Colonic mucosa (tissue), 4 donors: ENCODE results near the gene BRSK1. TPM values are rescaled to one million over a fixed set of nuclear protein-coding genes. Genes with fewer than 3 reads are reported as not detected.

Experiments
- DNase-seq: peaks from one replicate; pipeline ENCODE4 v3.0.0-alpha.2; 2020
- H3K27ac ChIP-seq: fragments of 200-600 bp; one replicate; pipeline ENCODE4 v1.8.0; 2021
- H3K27me3 ChIP-seq: fragments of 200-600 bp; one replicate; pipeline ENCODE4 v1.8.0; 2021
- H3K36me3 ChIP-seq: fragments of 200-600 bp; one replicate; pipeline ENCODE4 v1.8.0; 2021
- H3K4me1 ChIP-seq: fragments of 200-600 bp; one replicate; pipeline ENCODE4 v1.8.0; 2021; ENCODE audit warnings: mild to moderate bottlenecking
- H3K4me3 ChIP-seq: fragments of 200-600 bp; one replicate; pipeline ENCODE4 v1.8.0; 2021
- H3K9ac ChIP-seq, 2 donors: one replicate each; pipeline ENCODE4 v1.7.0; 2013; ENCODE audit warnings: control low read depth in 2 of 2, low read depth in 2 of 2, low read length in 2 of 2
- H3K9me3 ChIP-seq: fragments of 200-600 bp; one replicate; pipeline ENCODE4 v1.8.0; 2021
- CTCF ChIP-seq: fragments of 200-600 bp; IDR thresholded peaks from one replicate; pipeline ENCODE4 v1.8.0; 2022; ENCODE audit warnings: antibody characterized with exemption, mild to moderate bottlenecking
- intact Hi-C: fragments of 100-400 bp; cut with DNase I; formaldehyde crosslinking; loops from one replicate; pipeline ENCODE4 v1.14.1; 2022
- total RNA-seq, 2 donors: library from RNA; stranded (reverse); fragmentation: NEBNext Ultra II Directional in 1 of 2; extraction: Animal tissue kit (Norgen Biotek cat#: 25700) in 1 of 2; gene quantifications; one replicate each; pipeline ENCODE4 v1.2.1, GENCODE V29; 2021
- donor health status: healthy.
- donor health status: DM: no; HTN: no; CAD: no.
- donor health status: DM: no; HTN: no; CAD: no.

Gene BRSK1
- total RNA-seq, 2 donors from 2014 or later: 0.59 to 2.3 TPM

GRCh38 chr19:55333870-55334269 lies 50.1 kb downstream of the BRSK1 start:
- Histone ChIP-seq H3K36me3 (no peaks in the 10 kb centered on the region), H3K4me3 (no peak overlapping the region), H3K27me3 (no peaks in the 10 kb centered on the region), H3K4me1 (no peaks in the 10 kb centered on the region), H3K9me3 (no peaks in the 10 kb centered on the region), H3K27ac (peak overlapping the region; percentile 65), H3K9ac (no peak overlapping the region)
- no peak for TF ChIP-seq CTCF
- peak; percentile 85 for DNase-seq
- intact Hi-C loops: no loop called here

- no peaks in the 10 kb centered on the region for H3K36me3 ChIP-seq
- no peak for TF ChIP-seq CTCF
- H3K9ac ChIP-seq: no peak overlapping the region
- H3K9me3 ChIP-seq: no peaks in the 10 kb centered on the region
- no peak overlapping the region for H3K4me3 ChIP-seq
- DNase-seq: no peak
- no peaks in the 10 kb centered on the region for H3K4me1 ChIP-seq
- no peaks in the 10 kb centered on the region for H3K27me3 ChIP-seq
- H3K27ac ChIP-seq: no peak overlapping the region
- intact Hi-C loops: no loop called here
These were observed 52.3 kb downstream of the BRSK1 start for GRCh38 chr19:55336101-55336500.

- TF ChIP-seq CTCF: peak; percentile 11
- no peaks in the 10 kb centered on the region for H3K4me1 ChIP-seq
These were observed 55.5 kb downstream of the BRSK1 start, which contains the start of gene KMT5C for GRCh38 chr19:55339105-55339888. Gene KMT5C (plus strand): TSS chr19:55339876. CDS start chr19:55341937, 2,061 bp downstream.

GRCh38 chr19:55339889-55340783 lies 56.3 kb downstream of the BRSK1 start:
- intact Hi-C loops: no loop called here
- no peak for TF ChIP-seq CTCF
- Histone ChIP-seq H3K36me3 (peaks cover 5% of the 10 kb centered on the region), H3K27me3 (no peaks in the 10 kb centered on the region), H3K9me3 (no peaks in the 10 kb centered on the region), H3K4me3 (peak overlapping the region; percentile 47), H3K4me1 (no peaks in the 10 kb centered on the region), H3K27ac (peak overlapping the region; percentile 65), H3K9ac (peak overlapping the region; percentile 89 to 98)
- peak; percentile 43 for DNase-seq

More at GRCh38 chr19:55339105-55339888, 55.5 kb downstream of the BRSK1 start, which contains the start of gene KMT5C:
- peak within 1 kb of the TSS; percentile 89 to 98 for H3K9ac ChIP-seq
- no peaks in the 10 kb centered on the region for H3K27me3 ChIP-seq
- no peaks in the 10 kb centered on the region for H3K9me3 ChIP-seq
- H3K36me3 ChIP-seq: peaks cover 5% of the 10 kb centered on the region
- peak within 1 kb of the TSS; percentile 91 for H3K27ac ChIP-seq
- intact Hi-C loops: no loop called here
- H3K4me3 ChIP-seq: peak within 1 kb of the TSS; percentile 47
- peak; percentile 100 for DNase-seq

- peak overlapping the region; percentile 47 for H3K4me3 ChIP-seq
- DNase-seq: peak; percentile 39
- intact Hi-C loops: no loop called here
These were observed 57.0 kb downstream of the BRSK1 start for GRCh38 chr19:55340784-55341147.

More at GRCh38 chr19:55340784-55341147, 57.0 kb downstream of the BRSK1 start:
- Histone ChIP-seq H3K27ac (no peak overlapping the region), H3K9me3 (no peaks in the 10 kb centered on the region), H3K27me3 (no peaks in the 10 kb centered on the region), H3K36me3 (peaks cover 5% of the 10 kb centered on the region), H3K4me1 (no peaks in the 10 kb centered on the region), H3K9ac (peak overlapping the region; percentile 89 to 98)
- TF ChIP-seq CTCF: no peak
